Stimulated activated CD8-positive, alpha-beta memory T cell treated with anti-CD3 and anti-CD28 coated beads, Interleukin-15, amount 100 ng/mL, for 24 hours (primary cell): ENCODE measurements around the gene UGT1A6.
"Not testable (repeated sequence)": the region's sequence is repeated elsewhere in the genome, so short reads cannot be mapped to it uniquely, and the experiment has no call there.

Experiments used
- DNase-seq: peaks from one replicate; pipeline ENCODE4 v3.0.0-alpha.2; 2020; ENCODE audit warnings: low read depth

Gene UGT1A6

DNA sequence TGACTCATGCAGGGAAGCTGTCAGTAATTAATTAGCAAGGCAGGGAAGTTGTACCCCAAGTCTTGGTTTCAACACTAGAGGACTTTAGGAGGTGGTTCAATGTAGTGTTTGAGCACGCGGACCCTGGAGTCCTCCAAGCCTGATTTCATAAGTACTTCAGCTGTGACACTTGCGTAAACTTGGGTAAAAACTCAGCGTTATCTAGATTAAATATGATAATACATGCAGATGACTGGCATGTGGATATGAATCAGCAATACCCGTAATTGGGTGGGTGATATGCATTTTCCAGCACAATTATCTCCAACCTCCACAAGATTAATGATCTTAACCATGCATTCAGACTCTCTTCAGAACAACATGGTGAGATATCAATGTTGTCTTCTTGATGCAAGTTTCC is 5.8 kb upstream of the UGT1A6 start:
- DNase-seq, result no peak

DNA sequence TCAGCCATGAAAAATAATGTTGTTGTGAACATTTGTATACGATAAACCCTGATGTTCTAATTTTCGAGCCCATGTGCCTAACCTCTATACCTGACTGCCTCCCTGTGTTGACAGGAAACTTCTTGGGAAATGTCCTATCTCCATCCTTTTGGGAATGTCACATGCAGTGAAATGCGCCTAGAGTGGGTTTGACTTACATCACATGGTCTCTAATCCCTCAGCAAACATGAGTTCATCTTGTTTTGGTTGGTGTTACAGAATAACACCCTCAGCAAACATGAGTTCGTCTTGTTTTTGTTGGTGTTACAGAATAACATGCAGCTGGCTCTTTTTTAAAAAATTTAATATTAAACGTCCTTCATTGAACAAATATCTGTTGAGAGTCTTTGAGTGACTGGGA is 4.3 kb upstream of the UGT1A6 start:
- DNase-seq, result no peak

DNA sequence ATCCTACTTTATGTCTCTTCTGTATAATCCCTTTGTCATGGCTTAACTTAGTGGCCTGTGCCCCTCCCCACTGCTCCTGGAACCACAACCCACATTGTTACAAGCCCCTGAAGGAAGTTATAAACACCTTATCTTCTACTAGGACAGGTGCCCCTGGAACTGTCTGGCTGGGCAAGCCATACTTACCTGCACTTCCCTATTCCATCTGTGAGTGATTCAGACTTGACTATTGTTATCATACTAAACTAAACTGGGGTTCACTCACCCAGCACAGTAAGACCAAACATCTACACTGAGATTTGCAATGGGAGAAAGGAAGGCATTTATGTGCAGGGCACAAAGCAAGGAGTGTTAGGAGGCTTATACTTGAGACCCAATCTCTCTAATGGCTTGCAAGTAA is 3.7 kb upstream of the UGT1A6 start:
- no peak for DNase-seq

DNA sequence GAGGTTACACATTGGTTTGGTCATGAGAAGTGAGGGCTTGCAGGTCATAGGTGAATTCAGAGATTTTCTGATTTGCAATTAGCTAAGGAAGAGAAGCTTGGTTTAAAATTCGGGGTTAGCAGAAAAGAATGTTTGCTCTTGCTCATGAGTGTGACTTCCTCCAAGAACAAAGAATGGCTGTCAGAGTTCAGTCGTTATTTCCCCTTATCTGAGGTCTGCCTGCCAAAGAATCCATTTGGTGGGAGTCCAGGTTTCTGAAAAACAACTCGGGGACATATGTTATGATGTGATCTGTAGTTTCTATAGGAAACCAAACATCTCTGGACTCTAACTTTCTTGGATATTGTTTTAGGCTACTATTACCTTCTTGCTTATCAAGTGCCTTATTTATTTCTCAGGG is 3.2 kb upstream of the UGT1A6 start:
- no peak for DNase-seq

DNA sequence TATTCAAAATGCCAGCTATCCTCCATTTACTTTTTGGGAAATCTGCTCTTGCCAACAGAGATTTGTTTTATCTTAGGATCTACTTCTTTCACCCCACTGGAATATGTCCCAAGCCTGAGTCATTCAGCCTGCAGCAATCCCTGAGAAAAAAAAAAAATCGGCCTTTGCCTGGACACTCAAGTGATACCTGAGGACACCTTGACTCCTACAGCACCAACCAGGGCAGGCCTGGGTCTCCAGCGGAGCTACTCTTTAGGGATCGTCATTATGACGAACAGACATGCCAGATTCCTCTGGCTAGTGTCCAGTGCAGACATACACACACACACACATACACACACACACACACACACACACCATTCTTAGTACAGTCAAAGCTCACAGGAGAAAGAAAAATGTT is 2.2 kb upstream of the UGT1A6 start:
- DNase-seq, result no peak

DNA sequence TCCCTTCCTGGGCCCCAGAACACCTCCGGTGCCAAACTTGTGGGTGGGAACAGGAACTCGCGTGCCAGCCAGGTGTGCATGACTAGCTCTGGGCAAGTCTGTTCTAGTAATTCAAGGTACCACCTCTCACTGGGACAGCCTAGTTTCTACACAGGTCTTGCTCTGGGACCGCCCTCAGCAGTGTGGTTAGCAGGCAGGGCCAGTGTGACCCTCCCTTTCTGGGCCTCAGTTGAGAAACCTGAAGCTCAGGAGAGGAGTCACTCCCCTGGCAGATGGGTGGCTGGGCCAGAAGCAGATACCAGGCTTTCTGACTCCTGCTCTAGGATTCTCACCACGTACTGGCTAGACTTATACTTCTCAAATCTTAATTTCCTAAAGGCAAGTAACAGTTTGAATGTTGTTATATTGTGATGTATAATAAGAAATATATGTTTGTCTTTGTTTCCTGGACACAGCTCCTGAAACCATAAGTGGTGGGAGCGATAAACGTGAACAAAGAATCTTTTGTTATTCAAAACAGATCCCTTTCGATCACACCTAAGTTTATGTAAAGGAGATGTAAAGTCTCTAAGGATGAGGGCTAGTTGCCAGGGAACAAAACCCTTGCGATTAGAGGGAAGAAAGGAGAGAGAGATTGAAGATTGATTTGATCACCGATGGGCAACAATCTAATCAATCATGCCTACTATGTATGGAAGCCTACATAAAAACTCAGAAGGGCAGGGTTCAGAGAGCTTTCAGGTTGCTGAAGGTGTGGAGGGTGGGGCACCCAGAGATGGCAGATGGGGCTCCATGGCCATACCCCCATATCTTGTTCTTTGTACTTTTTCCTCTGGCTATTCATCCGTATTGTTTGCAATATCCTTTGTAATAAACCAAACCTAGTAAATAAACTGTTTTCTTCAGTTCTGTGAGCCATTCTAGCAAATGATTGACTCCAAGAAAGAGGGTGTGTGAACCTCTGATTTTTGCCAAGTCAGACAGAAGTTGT is 952 bp upstream of the UGT1A6 start:
- no peak for DNase-seq

DNA sequence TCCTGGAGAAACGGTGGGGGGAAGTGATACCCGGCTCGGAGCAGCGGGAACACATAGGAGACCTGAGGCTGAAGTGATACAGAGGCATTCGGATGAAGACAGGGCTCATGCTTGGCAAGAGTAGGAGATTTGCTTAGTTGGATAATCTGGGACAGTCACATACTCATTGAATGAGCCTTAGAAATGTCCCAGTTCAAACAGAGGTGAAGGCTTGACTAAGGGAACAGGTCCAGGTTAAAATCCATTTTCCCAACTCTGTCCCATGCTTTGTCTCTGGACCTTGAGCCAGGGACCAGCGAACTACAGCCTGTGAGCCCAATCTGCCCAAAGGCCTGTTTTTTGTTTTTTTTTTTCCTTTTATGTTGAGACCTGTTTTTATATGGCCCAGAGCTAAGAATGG is 1.3 kb downstream of the UGT1A6 start:
- no peak for DNase-seq

DNA sequence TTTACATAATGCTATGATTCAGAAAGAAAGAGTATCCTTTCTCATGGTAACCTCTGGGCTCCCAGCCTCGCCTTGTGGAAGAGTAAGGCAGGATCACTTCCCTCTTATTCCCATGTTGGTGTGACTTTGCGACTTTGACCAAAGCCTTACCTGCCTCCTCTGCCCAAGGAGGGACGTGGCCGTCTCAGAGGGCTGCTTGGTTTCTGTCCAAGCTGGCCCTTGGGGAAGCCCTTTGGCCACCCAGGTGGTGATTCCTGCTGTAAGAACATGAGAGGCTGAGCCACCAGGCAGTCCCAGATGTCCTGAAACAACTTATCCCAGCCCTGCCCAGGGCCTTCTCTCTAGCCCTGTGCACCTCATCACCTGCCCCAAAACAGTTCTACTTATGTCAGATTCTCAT is 6.0 kb downstream of the UGT1A6 start:
- DNase-seq, result no peak

DNA sequence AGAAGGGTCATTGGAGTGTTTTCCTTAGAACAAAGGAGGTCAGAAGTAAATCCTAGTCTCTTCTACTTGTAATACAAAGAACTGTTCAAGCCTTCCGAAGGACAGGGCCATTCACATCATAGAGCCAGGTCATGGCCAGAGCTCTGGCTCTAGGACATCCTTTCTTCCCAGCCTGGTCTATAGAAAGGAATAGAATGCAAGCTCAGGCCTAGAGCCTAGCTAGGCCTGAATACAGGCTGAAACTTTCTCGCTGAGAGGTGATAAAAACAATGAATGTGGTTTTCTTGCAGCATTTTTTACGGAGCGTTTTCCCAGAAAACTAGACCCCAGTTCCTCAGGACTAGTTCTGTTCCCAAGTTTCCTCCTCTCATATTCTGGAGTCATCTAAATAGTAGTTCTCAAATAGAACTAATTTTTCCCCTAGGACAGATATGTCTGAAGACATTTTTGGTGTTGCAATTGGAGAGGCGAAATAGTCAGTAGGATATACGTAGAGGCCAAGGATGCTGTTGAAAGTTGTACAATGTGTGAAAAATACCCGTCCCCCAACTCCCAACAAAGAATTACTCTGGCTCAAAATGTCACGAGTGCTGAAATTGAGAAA is 6.8 kb downstream of the UGT1A6 start:
- no peak for DNase-seq

DNA sequence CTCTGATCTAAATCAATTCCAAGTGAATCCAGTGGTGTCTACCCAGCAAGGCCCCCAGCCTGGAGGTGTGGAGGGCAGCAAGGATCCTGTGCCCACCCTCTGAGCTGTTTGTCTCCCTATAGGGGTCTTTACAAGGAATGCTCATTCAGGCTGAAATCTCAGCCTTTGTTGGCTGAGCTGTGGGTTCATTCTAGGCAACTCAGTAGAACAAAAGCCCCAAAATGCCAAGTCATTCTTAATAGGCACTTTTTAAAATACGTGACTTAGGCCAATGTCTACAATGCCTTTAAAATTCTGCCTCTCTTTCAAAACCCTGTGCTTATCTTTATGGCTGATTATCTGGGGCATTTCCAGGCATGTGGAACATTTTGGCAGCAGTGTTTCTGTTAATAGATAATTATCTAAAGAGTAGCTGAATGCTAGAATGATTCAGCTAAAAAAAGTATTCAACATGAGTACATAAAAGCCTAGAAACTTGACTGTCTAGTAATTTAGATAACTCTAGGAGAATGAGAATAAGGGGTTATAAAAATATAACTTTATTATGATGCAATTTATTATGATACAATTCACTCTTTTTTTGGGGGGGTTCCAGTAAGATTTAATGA is 7.4 kb downstream of the UGT1A6 start:
- no peak for DNase-seq

DNA sequence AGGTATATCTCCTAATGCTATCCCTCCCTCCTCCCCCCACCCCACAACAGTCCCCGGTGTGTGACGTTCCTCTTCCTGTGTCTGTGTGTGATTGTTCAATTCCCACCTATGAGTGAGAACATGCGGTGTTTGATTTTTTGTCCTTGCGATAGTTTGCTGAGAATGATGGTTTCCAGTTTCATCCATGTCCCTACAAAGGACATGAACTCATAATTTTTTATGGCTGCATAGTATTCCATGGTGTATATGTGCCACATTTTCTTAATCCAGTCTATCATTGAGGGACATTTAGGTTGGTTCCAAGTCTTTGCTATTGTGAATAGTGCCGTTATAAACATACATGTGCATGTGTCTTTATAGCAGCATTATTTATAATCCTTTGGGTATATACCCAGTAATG is 8.2 kb downstream of the UGT1A6 start:
- DNase-seq, result not testable (repeated sequence)

DNA sequence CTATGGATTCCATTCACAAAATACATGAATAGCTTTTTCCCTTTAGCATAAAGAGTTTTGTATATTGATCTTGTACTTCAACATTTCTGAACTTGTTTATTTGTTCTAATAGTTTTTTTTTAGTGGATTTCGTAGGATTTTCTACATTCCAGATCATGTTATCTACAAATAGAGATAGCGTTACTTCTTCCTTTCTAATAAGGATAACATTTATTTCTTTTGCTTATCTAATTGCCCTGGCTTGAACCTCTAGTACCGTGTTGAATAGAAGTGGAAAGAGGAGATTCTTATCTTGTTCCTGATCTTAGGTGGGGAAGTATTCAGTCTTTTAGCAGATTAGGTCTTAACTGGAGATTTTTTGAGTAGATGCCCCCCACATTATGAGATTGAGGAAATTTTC is 9.5 kb downstream of the UGT1A6 start:
- no peak for DNase-seq

DNA sequence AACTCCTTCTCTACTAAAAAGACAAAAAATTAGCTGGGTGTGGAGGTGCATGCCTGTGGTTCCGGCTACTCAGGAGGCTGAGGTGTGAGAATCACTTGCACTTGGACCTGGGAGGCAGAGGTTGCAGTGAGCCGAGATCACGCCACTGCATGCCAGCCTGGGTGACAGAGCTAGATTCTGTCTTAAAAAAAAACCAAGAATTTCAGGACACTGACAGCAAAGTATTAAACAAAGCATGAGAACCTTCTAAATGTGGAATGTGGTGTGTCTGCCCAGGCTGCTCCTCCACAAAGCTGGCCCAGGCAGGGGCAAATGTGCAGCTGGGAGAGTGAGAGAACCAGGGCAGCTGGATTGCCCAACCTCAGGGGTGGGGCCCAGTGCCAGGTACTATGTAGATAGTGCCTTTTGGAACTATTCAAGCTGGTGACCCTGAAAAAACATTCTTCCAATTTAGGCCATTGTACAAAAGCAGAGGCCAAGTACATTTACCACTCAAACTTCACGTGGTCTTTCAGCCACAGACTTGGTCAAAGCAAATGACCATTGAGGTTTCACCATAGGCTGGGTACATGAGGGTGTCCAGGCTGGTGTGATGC is 13.3 kb downstream of the UGT1A6 start:
- DNase-seq, result no peak

DNA sequence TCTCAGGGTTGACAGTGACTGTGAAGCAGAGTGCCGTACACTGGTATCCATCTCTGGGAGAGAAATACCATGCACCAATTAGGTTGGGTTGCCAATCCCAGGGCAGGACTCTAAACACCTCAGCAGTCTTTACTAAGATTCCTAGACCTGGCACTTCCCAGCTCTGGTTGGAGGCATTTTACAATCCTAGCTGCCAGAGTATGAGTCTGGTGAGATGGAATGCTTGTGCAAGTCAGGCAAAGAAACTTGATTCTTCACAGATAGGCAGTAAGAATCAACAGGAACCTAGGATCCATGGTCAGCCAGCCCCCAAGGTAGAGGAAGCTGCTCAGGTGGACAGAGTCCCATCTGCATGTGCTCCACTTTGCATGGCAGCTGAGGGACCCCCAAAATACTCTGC is 14.0 kb downstream of the UGT1A6 start:
- DNase-seq, result no peak

DNA sequence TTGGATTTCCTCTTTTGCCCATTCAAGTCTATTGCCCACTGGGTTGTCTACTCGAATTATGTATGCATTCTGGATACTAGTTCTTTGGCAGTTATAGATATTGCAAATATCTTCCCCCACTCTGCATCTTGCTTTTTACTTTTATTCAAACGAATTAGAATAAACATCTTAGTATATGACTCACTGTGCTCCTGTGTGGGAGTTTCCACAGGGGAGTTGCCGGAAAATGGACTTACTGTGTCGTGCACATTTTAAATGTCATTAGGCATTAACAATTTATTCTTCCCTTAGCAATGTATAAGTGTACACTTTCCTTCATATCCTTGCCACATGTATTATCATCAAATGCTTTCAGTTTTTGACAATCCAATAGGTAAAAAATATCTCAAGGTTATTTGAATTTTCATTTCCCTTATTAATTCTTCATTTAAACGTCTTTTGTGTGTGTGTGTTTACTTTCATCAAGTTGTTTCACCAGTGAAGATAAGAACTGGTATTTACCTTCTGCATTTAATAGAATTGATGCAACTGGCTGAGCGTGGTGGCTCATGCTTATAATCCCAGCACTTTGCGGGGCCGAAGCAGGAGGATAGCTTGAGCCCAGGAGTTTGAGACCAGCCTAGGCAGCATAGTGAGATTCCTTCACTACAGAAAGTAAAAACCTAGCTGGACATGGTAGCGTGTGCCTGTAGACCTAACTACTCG is 15.4 kb downstream of the UGT1A6 start:
- DNase-seq, result no peak

DNA sequence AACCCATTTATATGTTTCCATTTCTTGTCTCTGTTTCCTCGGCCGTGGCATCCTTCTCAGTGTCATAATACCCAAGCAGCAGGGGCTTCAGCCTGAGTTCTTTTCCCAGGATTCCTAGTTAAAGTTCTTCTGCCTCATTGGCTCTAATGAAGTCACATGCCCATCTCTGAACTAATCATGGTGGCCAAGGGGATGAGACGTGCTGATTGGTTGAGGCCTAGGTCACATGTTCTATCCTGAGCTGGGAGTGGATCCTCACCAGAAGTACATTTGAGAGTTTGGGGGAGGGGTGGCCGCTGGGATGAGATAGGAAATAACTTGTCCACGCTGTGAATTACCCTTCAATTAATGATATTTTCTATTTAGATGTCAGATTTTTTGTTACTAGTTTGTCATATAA is 16.3 kb downstream of the UGT1A6 start:
- no peak for DNase-seq

DNA sequence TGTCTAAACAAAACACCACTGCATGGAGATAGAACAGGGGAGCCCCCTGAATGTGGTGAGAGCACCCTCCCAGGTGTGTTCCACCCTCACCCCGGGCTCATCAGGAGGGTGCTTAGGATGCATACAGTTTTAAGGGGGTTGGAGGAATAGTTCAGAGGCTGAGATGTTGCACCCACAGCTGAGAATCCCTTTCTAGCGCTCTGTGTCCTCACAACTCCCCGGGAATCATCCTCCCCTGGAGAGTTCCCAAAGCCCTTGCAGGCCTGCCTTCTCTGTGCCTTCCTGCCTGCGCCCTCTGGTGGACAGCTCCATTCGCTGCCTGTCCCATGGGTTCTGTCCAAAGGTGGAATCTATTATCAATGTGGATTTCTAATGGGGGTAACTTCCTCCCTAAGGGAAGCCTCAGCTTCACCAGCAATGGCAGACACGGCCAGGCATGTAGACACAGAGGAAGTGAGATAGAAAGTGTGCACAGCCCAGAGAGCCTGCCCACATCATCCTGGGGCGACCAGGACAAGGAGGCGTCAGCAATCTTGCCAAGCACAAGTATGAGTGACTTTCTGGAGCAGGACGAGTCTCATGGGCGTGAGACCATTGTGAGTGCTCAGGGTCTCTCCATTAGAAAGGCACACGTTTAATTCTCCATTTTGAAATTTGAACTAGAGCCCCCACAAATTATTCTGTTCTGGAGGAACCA is 18.8 kb downstream of the UGT1A6 start:
- DNase-seq, result peak; percentile 37

DNA sequence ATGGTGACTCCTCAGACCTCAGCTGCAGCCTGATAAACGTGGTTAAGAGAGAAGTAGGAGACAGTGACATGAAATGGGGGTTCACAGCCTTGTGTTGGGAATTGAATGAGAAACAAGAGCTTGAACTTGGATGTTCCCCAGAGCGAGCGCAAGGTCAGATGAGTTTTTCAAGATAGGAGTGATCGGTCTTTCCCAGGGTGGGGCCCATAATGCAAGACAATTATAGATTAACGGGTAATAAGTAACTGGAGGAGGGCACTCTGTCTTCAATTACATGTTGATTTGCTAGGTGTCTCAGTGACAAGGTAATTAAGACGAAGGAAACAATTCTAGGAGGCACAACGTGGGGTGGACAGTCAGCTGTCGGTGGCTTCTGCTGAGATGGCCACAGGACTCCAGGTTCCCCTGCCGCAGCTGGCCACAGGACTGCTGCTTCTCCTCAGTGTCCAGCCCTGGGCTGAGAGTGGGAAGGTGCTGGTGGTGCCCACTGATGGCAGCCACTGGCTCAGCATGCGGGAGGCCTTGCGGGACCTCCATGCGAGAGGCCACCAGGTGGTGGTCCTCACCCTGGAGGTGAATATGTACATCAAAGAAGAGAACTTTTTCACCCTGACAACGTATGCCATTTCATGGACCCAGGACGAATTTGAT is 20.0 kb downstream of the UGT1A6 start, which contains the start of gene UGT1A5:
TSS of gene UGT1A5 (plus strand) at position 297 of the 651 bp plus-strand sequence. CDS start at position 382, 85 bp downstream.
- DNase-seq, result no peak

DNA sequence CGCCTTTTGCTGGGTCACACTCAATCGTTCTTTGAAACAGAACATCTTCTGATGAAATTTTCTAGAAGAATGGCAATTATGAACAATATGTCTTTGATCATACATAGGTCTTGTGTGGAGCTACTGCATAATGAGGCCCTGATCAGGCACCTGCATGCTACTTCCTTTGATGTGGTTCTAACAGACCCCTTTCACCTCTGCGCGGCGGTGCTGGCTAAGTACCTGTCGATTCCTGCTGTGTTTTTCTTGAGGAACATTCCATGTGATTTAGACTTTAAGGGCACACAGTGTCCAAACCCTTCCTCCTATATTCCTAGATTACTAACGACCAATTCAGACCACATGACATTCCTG is 20.5 kb downstream of the UGT1A6 start:
- DNase-seq, result no peak

DNA sequence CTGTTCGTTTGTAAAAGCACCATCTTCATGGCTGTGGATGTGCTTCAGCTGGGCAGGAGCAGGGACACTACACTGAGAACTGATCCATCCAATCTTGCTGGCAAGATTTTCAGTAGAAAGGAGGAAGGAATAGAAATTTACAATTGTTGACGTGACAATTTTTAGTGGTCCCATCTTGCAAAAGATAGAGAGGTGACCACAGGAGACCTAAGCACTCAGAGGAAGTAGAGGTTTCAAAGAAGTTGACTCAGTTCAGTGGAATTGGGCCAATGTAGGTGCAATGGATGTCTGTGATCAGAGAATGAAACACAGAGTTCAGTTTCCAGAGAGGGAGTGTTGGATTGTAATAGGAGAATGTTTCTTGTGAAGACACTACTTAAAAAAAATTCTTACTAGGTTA is 21.4 kb downstream of the UGT1A6 start:
- no peak for DNase-seq

DNA sequence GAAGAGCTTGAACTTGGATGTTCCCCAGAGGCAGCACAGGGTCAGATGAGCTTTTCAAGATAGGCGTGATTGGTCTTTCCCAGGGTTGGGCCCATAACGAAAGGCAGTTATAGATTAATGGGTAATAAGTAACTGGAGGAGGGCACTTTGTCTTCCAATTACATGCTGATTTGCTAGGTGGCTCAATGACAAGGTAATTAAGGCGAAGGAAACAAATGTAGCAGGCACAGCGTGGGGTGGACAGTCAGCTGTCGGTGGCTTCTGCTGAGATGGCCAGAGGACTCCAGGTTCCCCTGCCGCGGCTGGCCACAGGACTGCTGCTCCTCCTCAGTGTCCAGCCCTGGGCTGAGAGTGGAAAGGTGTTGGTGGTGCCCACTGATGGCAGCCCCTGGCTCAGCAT is 25.9 kb downstream of the UGT1A6 start, which contains the start of gene UGT1A4:
TSS of gene UGT1A4 (plus strand) at position 185 of the 400 bp plus-strand sequence. CDS start at position 270, 85 bp downstream.
- DNase-seq, result no peak
